Hepatocyte (in vitro differentiated cells): ENCODE data around the gene OR3A3.

Experiments
- EZH2 ChIP-seq: fragments of 200-600 bp; sonication (generic); IDR thresholded peaks from 2 replicates; pipeline ENCODE4 v1.6.1; 2016; ENCODE audit warnings: antibody characterized with exemption, mild to moderate bottlenecking, borderline replicate concordance
- EZH2phosphoT487 ChIP-seq: fragments of 200-600 bp; sonication (generic); IDR thresholded peaks from one replicate; pipeline ENCODE4 v1.6.1; 2018; ENCODE audit warnings: antibody characterized with exemption, mild to moderate bottlenecking, low read depth, moderate library complexity; ENCODE audit not compliant: unreplicated experiment, severe bottlenecking
- TF ChIP-seq, protein P1 (sequence below): fragments of 200-600 bp; sonication (generic); IDR thresholded peaks from 2 replicates; pipeline ENCODE4 v1.5.1; 2016; ENCODE audit warnings: antibody characterized with exemption, mild to moderate bottlenecking; ENCODE audit not compliant: poor library complexity

DNA sequence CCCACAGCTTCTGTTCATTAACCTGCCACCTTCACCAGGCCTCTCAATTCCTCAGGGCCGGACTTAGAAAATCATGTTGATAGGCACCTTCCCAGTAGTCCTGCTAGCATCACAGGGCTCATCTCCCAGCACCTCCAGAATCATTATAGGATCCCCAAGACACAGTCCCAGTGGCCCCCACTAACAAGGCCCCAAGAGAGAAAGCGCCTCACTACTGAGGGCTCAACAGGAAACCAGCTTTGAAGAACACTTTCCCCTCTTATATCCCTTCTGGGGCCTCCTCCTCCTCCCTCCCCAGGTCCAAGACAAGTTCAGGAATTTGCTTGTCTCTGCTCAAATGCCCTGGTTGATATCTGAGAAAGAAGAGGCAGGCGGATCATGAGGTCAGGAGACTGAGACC is at the start of gene OR3A3:
- TF ChIP-seq, protein P1, sequence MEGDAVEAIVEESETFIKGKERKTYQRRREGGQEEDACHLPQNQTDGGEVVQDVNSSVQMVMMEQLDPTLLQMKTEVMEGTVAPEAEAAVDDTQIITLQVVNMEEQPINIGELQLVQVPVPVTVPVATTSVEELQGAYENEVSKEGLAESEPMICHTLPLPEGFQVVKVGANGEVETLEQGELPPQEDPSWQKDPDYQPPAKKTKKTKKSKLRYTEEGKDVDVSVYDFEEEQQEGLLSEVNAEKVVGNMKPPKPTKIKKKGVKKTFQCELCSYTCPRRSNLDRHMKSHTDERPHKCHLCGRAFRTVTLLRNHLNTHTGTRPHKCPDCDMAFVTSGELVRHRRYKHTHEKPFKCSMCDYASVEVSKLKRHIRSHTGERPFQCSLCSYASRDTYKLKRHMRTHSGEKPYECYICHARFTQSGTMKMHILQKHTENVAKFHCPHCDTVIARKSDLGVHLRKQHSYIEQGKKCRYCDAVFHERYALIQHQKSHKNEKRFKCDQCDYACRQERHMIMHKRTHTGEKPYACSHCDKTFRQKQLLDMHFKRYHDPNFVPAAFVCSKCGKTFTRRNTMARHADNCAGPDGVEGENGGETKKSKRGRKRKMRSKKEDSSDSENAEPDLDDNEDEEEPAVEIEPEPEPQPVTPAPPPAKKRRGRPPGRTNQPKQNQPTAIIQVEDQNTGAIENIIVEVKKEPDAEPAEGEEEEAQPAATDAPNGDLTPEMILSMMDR: no peak
- no peak for TF ChIP-seq EZH2
- TF ChIP-seq EZH2phosphoT487: no peak
